ENCODE results near the gene NLRC3.

GRCh38 chr16:3490911-3491629 is 86.1 kb downstream of the NLRC3 start:
- no peak for TF ChIP-seq CTCF (IDR thresholded peaks at IDR 0.05)
- TF ChIP-seq EP300 (IDR thresholded peaks at IDR 0.05): no peak
- TF ChIP-seq POLR2A (IDR thresholded peaks at IDR 0.05): no peak
